Neuronal stem cell (in vitro differentiated cells): ENCODE measurements around the gene VPS9D1.

Experiments used
- DNase-seq: peaks from one replicate; pipeline ENCODE4 v3.0.0-alpha.2; 2013; ENCODE audit warnings: low spot score
- H2AFZ ChIP-seq: one replicate; pipeline ENCODE4 v1.6.1; 2013; ENCODE audit warnings: mild to moderate bottlenecking, low read length, inconsistent platforms
- H2AK5ac ChIP-seq: 2 replicates; pipeline ENCODE4 v1.6.1; 2013; ENCODE audit warnings: low read depth, mild to moderate bottlenecking, inconsistent platforms, low read length, moderate library complexity, mixed read lengths
- H2BK120ac ChIP-seq: 2 replicates; pipeline ENCODE4 v1.6.1; 2013; ENCODE audit warnings: low read depth, mild to moderate bottlenecking, inconsistent platforms, low read length, moderate library complexity, mixed read lengths
- H2BK12ac ChIP-seq: one replicate; pipeline ENCODE4 v1.6.1; 2013; ENCODE audit warnings: low read length, inconsistent platforms
- H2BK15ac ChIP-seq: 2 replicates; pipeline ENCODE4 v1.6.1; 2013; ENCODE audit warnings: mild to moderate bottlenecking, low read length, inconsistent platforms, mixed read lengths
- H2BK5ac ChIP-seq: one replicate; pipeline ENCODE4 v1.6.1; 2013; ENCODE audit warnings: inconsistent platforms, mild to moderate bottlenecking, low read length, moderate library complexity
- H3K14ac ChIP-seq: one replicate; pipeline ENCODE4 v1.6.1; 2013; ENCODE audit warnings: low read length, inconsistent platforms
- H3K18ac ChIP-seq: 2 replicates; pipeline ENCODE4 v1.6.1; 2013; ENCODE audit warnings: low read length, inconsistent platforms
- H3K23ac ChIP-seq: 2 replicates; pipeline ENCODE4 v1.6.1; 2013; ENCODE audit warnings: low read depth, mild to moderate bottlenecking, mixed read lengths, low read length, inconsistent platforms; ENCODE audit not compliant: poor library complexity
- H3K27ac ChIP-seq: replicated peaks from 3 replicates; pipeline ENCODE4 v1.5.1; 2013; ENCODE audit warnings: low read length, inconsistent platforms
- H3K27me3 ChIP-seq, 3 experiments: 2 replicates each; pipeline ENCODE4 v1.6.1; 2013; ENCODE audit warnings: low read length in 3 of 3, mild to moderate bottlenecking in 2 of 3, inconsistent platforms in 1 of 3, low read depth in 1 of 3, mixed read lengths in 1 of 3, moderate library complexity in 1 of 3; ENCODE audit not compliant: control insufficient read depth in 3 of 3, insufficient read depth in 3 of 3
- H3K36me3 ChIP-seq, 2 donors: replicated peaks in 1 of 2; 2 replicates each; pipeline ENCODE4 v1.6.1; 2013; ENCODE audit warnings: low read length in 2 of 2; ENCODE audit not compliant: control insufficient read depth in 2 of 2, insufficient read depth in 2 of 2
- H3K4ac ChIP-seq: 2 replicates; pipeline ENCODE4 v1.6.1; 2013; ENCODE audit warnings: inconsistent platforms, mild to moderate bottlenecking, low read length, moderate library complexity
- H3K4me1 ChIP-seq, 2 donors: 1 replicate in 1 of 2; 2 replicates in 1 of 2; pipeline ENCODE4 v1.6.1; 2013; ENCODE audit warnings: low read length in 2 of 2, low read depth in 1 of 2; ENCODE audit not compliant: control insufficient read depth in 2 of 2, insufficient read depth in 1 of 2
- H3K4me2 ChIP-seq: one replicate; pipeline ENCODE4 v1.6.1; 2013; ENCODE audit warnings: mild to moderate bottlenecking, low read length, inconsistent platforms; ENCODE audit not compliant: insufficient read depth, poor library complexity, severe bottlenecking
- H3K4me3 ChIP-seq, 2 donors: 2 replicates each; pipeline ENCODE4 v1.5.1; 2013; ENCODE audit warnings: low read length in 2 of 2, mild to moderate bottlenecking in 2 of 2, inconsistent platforms in 1 of 2, moderate library complexity in 1 of 2
- H3K79me1 ChIP-seq: one replicate; pipeline ENCODE4 v1.6.1; 2013; ENCODE audit warnings: low read depth, mild to moderate bottlenecking, inconsistent platforms, low read length, moderate library complexity
- H3K9ac ChIP-seq: one replicate; pipeline ENCODE4 v1.6.1; 2013; ENCODE audit warnings: mild to moderate bottlenecking, low read depth, low read length, inconsistent platforms; ENCODE audit not compliant: poor library complexity
- H3K9me3 ChIP-seq, 2 donors: replicated peaks in 1 of 2; 2 replicates each; pipeline versions ENCODE3 to v1.6.1; 2013; ENCODE audit warnings: low read length in 2 of 2, mild to moderate bottlenecking in 2 of 2, inconsistent platforms in 1 of 2, low read depth in 1 of 2, mixed read lengths in 1 of 2, moderate library complexity in 1 of 2; ENCODE audit not compliant: control insufficient read depth in 2 of 2, insufficient read depth in 1 of 2
- H4K8ac ChIP-seq: one replicate; pipeline ENCODE4 v1.6.1; 2013; ENCODE audit warnings: low read depth, mild to moderate bottlenecking, inconsistent platforms, low read length, moderate library complexity
- H4K91ac ChIP-seq: one replicate; pipeline ENCODE4 v1.6.1; 2013; ENCODE audit warnings: low read length, low read depth, mild to moderate bottlenecking, inconsistent platforms; ENCODE audit not compliant: poor library complexity
- WGBS, 2 donors: extraction: QIAGEN DNeasy Blood & Tissue Kit; methylation state at CpG; one replicate each; pipeline ENCODE4 v1.1.7; 2013; ENCODE audit warnings: missing lambda C conversion rate in 2 of 2, mixed read lengths in 1 of 2; ENCODE audit not compliant: insufficient read length in 2 of 2, insufficient replicate concordance in 1 of 2; ENCODE audit errors: extremely low coverage in 2 of 2; 5-methylcytosine and 5-hydroxymethylcytosine counted together

Gene VPS9D1

GRCh38 chr16:89722392-89723278, 1.9 kb upstream of the VPS9D1 start:
- Histone ChIP-seq H3K23ac (peak overlapping the region; percentile 75), H3K14ac (peak overlapping the region; percentile 76), H3K4me3 (peak overlapping the region; percentile 91 to 92), H3K9me3 (no peaks in the 10 kb centered on the region), H2AFZ (peak overlapping the region; percentile 99), H4K91ac (no peak overlapping the region), H2BK120ac (no peak overlapping the region), H2BK15ac (no peak overlapping the region), H3K4me2 (peak overlapping the region; percentile 100), H3K9ac (peak overlapping the region; percentile 83), H3K27ac (no peak overlapping the region), H2BK5ac (peak overlapping the region; percentile 29), H3K18ac (no peak overlapping the region), H3K79me1 (peaks cover 7% of the 10 kb centered on the region), H2BK12ac (no peak overlapping the region), H2AK5ac (no peak overlapping the region), H4K8ac (no peak overlapping the region), H3K4ac (no peak overlapping the region), H3K36me3 (peaks cover 15 to 39% of the 10 kb centered on the region in 2 donors), H3K27me3 (peaks cover 0 to 17% (median 5%) of the 10 kb centered on the region in 3 experiments), H3K4me1 (peaks cover 13 to 14% of the 10 kb centered on the region in 2 donors)
- no CpG with 5 or more reads among the region's 56 CpGs for WGBS, 2 donors
- DNase-seq: no peak

- Histone ChIP-seq H2AK5ac (no peak overlapping the region), H3K27ac (no peak overlapping the region)
These were observed 1.1 kb upstream of the VPS9D1 start for GRCh38 chr16:89721546-89722391.

GRCh38 chr16:89720551-89720812, 216 bp downstream of the VPS9D1 start:
- Histone ChIP-seq H2BK120ac (no peak overlapping the region), H3K9ac (peak overlapping the region; percentile 93), H3K9me3 (no peaks in the 10 kb centered on the region), H2BK15ac (peak overlapping the region; percentile 67), H3K4me2 (peak overlapping the region; percentile 100), H2AFZ (peak overlapping the region; percentile 99), H3K18ac (peak overlapping the region; percentile 99), H3K79me1 (peaks cover 7% of the 10 kb centered on the region), H3K4me3 (peak overlapping the region; percentile 92 to 97), H3K4me1 (peaks cover 10 to 13% of the 10 kb centered on the region in 2 donors), H3K27me3 (peaks cover 0 to 17% (median 5%) of the 10 kb centered on the region in 3 experiments), H3K23ac (peak overlapping the region; percentile 99), H3K14ac (peak overlapping the region; percentile 5), H2BK12ac (peak overlapping the region; percentile 10), H2BK5ac (peak overlapping the region; percentile 24), H3K27ac (peak overlapping the region; percentile 86), H3K4ac (no peak overlapping the region), H2AK5ac (no peak overlapping the region), H3K36me3 (peaks cover 14 to 29% of the 10 kb centered on the region in 2 donors), H4K91ac (no peak overlapping the region), H4K8ac (no peak overlapping the region)
- WGBS, 2 donors: no CpG with 5 or more reads among the region's 29 CpGs
- DNase-seq: no peak

More at GRCh38 chr16:89721546-89722391, 1.1 kb upstream of the VPS9D1 start:
- H3K9me3 ChIP-seq: no peaks in the 10 kb centered on the region
- peak overlapping the region; percentile 99 for H3K23ac ChIP-seq
- peaks cover 10 to 13% of the 10 kb centered on the region in 2 donors for H3K4me1 ChIP-seq
- peaks cover 0 to 17% (median 5%) of the 10 kb centered on the region in 3 experiments for H3K27me3 ChIP-seq
- peak overlapping the region; percentile 80 for H3K18ac ChIP-seq
- peak overlapping the region; percentile 65 for H4K8ac ChIP-seq
- peak overlapping the region; percentile 100 for H3K4me2 ChIP-seq
- H4K91ac ChIP-seq: no peak overlapping the region
- H2BK12ac ChIP-seq: peak overlapping the region; percentile 58
- WGBS, 2 donors: no CpG with 5 or more reads among the region's 112 CpGs
- peak overlapping the region; percentile 91 to 92 for H3K4me3 ChIP-seq
- H3K14ac ChIP-seq: peak overlapping the region; percentile 56
- no peak overlapping the region for H2BK15ac ChIP-seq
- H2BK120ac ChIP-seq: no peak overlapping the region
- H3K4ac ChIP-seq: no peak overlapping the region
- H2BK5ac ChIP-seq: peak overlapping the region; percentile 29
- H2AFZ ChIP-seq: peak overlapping the region; percentile 99
- peaks cover 14 to 30% of the 10 kb centered on the region in 2 donors for H3K36me3 ChIP-seq
- peaks cover 7% of the 10 kb centered on the region for H3K79me1 ChIP-seq
- H3K9ac ChIP-seq: peak overlapping the region; percentile 90
- DNase-seq: no peak
